ENCODE data around the gene ANKRD28. TPM values are rescaled to one million over a fixed set of nuclear protein-coding genes. Genes with fewer than 3 reads are reported as not detected.

ANKRD28 gene
- total and polyA plus RNA-seq, 9 of the 15 experiments (the other 6 are each of a cell fraction or from before 2014, with no cell fraction given): 11.7 to 66.0 (median 36.7) TPM

DNA sequence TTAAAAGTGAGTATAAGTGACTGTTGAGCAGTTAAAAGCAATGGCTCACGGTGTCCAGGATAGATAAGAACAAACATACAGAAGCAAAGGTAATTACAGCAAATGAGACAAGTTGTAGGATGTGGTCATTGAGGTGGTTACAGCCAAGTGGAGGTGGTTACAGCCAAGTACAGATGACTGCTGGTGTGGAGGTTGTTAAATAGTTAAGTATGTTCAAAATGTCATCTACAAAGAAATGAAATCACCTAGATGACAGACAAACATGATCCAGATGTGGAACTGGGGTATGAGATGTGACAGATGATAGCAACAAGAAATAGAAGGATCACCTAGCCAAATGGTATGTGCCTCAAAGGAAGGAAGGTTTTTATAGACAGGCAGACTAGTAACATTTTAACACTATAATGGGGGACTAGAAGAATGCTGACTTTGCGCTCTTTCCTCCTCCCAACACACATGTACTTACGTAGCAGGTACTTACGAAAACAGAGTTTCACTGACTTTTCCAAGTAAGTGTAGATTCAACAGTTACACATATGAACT lies 6.8 kb upstream of the ANKRD28 start (continued):
- no peak for TF ChIP-seq PCBP1 (IDR thresholded peaks at IDR 0.05; ENCODE audit: low read depth, low read length, poor library complexity, severe bottlenecking)
- TF ChIP-seq GATA2 (CRISPR knock-in tag; IDR thresholded peaks at IDR 0.05): peak; percentile 74
- TF ChIP-seq, protein P1, sequence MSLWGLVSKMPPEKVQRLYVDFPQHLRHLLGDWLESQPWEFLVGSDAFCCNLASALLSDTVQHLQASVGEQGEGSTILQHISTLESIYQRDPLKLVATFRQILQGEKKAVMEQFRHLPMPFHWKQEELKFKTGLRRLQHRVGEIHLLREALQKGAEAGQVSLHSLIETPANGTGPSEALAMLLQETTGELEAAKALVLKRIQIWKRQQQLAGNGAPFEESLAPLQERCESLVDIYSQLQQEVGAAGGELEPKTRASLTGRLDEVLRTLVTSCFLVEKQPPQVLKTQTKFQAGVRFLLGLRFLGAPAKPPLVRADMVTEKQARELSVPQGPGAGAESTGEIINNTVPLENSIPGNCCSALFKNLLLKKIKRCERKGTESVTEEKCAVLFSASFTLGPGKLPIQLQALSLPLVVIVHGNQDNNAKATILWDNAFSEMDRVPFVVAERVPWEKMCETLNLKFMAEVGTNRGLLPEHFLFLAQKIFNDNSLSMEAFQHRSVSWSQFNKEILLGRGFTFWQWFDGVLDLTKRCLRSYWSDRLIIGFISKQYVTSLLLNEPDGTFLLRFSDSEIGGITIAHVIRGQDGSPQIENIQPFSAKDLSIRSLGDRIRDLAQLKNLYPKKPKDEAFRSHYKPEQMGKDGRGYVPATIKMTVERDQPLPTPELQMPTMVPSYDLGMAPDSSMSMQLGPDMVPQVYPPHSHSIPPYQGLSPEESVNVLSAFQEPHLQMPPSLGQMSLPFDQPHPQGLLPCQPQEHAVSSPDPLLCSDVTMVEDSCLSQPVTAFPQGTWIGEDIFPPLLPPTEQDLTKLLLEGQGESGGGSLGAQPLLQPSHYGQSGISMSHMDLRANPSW (CRISPR knock-in tag; IDR thresholded peaks at IDR 0.05): no peak
- peak; percentile 82 for TF ChIP-seq TCF3 (CRISPR knock-in tag; IDR thresholded peaks at IDR 0.05)
- no peak for TF ChIP-seq FOSL1 (tag; conservative IDR thresholded peaks at IDR 0.05)
- peak; percentile 86 for TF ChIP-seq TEAD4 (IDR thresholded peaks at IDR 0.05; ENCODE audit: low read length)
- no peak for TF ChIP-seq TEAD4 (CRISPR knock-in tag; IDR thresholded peaks at IDR 0.05; ENCODE audit: borderline replicate concordance)
- no peak for TF ChIP-seq BCOR (IDR thresholded peaks at IDR 0.05)
- TF ChIP-seq NR2C1 (IDR thresholded peaks at IDR 0.05): no peak
- TF ChIP-seq NR2C1 (tag; IDR thresholded peaks at IDR 0.05): no peak
- no peak for TF ChIP-seq SNIP1 (IDR thresholded peaks at IDR 0.05; ENCODE audit: low read depth)
- TF ChIP-seq TAL1 (IDR thresholded peaks at IDR 0.05): peak; percentile 61
- no peak for TF ChIP-seq EZH2 (IDR thresholded peaks at IDR 0.05; ENCODE audit: borderline replicate concordance, low read depth, low read length)
- no peak for TF ChIP-seq BRF1 (IDR thresholded peaks at IDR 0.05; ENCODE audit: borderline replicate concordance, extremely low read depth, insufficient read length)
- no peak for TF ChIP-seq THRAP3 (IDR thresholded peaks at IDR 0.05; ENCODE audit: borderline replicate concordance)
- TF ChIP-seq, protein P2, sequence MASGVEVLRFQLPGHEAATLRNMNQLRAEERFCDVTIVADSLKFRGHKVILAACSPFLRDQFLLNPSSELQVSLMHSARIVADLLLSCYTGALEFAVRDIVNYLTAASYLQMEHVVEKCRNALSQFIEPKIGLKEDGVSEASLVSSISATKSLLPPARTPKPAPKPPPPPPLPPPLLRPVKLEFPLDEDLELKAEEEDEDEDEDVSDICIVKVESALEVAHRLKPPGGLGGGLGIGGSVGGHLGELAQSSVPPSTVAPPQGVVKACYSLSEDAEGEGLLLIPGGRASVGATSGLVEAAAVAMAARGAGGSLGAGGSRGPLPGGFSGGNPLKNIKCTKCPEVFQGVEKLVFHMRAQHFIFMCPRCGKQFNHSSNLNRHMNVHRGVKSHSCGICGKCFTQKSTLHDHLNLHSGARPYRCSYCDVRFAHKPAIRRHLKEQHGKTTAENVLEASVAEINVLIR (CRISPR knock-in tag; IDR thresholded peaks at IDR 0.05): no peak
- peak; percentile 89 for TF ChIP-seq MEIS2 (IDR thresholded peaks at IDR 0.05; ENCODE audit: partially characterized antibody)
- no peak for TF ChIP-seq ZNF121 (CRISPR knock-in tag; conservative IDR thresholded peaks at IDR 0.05)
- TF ChIP-seq FOXK2 (conservative IDR thresholded peaks at IDR 0.05 in 1 of 2, IDR thresholded peaks at IDR 0.05 in 1 of 2; ENCODE audit: low read depth in 2 of 2): peak in 1 of 2 experiments; percentile 74; a peak in 2 of 4 replicates
- TF ChIP-seq CEBPG (CRISPR knock-in tag; IDR thresholded peaks at IDR 0.05): no peak
- no peak for TF ChIP-seq CEBPG (tag; conservative IDR thresholded peaks at IDR 0.05 in 1 of 2, IDR thresholded peaks at IDR 0.05 in 1 of 2)
- no peak for TF ChIP-seq RBM15 (IDR thresholded peaks at IDR 0.05; ENCODE audit: insufficient read depth, low read length)
- TF ChIP-seq, protein P3, sequence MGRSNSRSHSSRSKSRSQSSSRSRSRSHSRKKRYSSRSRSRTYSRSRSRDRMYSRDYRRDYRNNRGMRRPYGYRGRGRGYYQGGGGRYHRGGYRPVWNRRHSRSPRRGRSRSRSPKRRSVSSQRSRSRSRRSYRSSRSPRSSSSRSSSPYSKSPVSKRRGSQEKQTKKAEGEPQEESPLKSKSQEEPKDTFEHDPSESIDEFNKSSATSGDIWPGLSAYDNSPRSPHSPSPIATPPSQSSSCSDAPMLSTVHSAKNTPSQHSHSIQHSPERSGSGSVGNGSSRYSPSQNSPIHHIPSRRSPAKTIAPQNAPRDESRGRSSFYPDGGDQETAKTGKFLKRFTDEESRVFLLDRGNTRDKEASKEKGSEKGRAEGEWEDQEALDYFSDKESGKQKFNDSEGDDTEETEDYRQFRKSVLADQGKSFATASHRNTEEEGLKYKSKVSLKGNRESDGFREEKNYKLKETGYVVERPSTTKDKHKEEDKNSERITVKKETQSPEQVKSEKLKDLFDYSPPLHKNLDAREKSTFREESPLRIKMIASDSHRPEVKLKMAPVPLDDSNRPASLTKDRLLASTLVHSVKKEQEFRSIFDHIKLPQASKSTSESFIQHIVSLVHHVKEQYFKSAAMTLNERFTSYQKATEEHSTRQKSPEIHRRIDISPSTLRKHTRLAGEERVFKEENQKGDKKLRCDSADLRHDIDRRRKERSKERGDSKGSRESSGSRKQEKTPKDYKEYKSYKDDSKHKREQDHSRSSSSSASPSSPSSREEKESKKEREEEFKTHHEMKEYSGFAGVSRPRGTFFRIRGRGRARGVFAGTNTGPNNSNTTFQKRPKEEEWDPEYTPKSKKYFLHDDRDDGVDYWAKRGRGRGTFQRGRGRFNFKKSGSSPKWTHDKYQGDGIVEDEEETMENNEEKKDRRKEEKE (IDR thresholded peaks at IDR 0.05; ENCODE audit: borderline replicate concordance in 1 of 2, control insufficient read depth in 1 of 2, low read depth in 2 of 2, low read length in 1 of 2): 0 out of 4 replicates have a peak, but pooled peaks of 1 of the 2 experiments have one; percentile 58

All from K562 (cell line).